GM19452 (cell line): ENCODE results near the gene COL23A1.
"Not testable (repeated sequence)": the region's sequence is repeated elsewhere in the genome, so short reads cannot be mapped to it uniquely, and the experiment has no call there.

Experiments
- ATAC-seq: cut with Tn5 transposase; IDR thresholded peaks from one replicate; pipeline ENCODE4 v1.9.1; 2021; ENCODE audit not compliant: unreplicated experiment

Gene COL23A1

DNA sequence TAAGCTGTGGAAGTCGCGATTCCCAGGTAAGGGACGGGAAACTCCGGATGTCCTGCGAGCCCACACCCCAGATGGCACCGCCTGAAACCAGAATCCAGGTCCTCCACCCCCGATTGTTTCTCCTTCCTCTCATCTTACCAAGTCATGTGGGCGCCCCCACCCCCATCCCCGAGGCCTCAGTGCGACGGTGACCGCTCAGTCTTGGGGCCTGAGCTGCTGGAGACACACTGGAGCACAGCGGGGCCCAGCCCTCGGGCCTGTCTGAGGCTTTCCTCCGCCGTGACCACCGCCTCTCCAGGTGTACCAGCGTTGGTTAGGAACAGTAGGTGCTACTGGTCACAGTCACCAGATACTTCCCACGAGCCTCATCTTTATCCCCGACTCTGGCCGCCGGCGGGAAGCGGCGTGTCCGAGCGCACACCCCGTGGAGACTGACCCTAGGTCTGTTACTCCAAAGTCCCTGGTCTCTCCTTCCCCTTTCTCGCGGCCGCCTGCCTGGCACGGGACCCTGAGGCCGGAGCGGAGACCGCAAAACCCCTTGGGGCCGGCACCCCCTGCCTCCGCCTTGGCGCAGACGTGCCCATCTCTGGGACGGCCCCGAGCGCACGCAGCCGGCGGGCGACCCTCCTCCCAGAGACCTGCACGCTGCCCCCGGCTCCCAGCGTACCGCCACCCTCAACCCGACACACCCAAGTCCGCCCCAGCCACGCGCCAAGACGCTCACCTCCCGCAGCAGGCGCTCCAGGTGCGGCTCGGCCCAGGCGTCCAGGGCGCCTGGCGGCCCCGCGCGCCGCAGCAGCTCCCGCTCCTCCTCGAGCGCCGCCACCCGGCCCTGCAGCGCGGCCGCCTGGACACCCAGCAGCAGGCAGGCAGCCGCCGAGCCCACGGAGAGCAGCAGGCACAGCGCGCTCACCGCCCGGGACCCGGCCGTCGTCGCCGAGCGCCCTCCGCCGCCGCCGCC, 733 bp downstream of the COL23A1 start:
- no peak for ATAC-seq

DNA sequence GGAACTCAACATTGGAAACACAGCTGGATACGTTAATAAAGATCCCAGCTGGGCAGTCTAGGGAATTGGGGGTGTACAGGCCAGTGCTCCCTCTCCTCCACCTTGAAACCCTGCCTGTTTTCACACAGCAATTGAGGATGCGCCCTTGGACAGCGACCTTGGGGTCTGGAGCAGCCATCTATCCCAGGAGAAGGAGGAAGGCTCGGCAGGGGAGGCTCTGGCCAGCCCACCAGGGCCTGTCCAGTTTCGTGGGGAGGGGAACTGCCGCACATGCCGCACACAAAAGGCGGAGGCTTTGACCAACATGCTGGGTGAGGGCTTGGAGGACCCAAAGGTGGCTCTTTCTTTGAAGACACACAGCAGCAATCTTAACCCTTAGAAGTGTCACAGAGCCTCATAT, 1.4 kb downstream of the COL23A1 start:
- ATAC-seq: no peak

DNA sequence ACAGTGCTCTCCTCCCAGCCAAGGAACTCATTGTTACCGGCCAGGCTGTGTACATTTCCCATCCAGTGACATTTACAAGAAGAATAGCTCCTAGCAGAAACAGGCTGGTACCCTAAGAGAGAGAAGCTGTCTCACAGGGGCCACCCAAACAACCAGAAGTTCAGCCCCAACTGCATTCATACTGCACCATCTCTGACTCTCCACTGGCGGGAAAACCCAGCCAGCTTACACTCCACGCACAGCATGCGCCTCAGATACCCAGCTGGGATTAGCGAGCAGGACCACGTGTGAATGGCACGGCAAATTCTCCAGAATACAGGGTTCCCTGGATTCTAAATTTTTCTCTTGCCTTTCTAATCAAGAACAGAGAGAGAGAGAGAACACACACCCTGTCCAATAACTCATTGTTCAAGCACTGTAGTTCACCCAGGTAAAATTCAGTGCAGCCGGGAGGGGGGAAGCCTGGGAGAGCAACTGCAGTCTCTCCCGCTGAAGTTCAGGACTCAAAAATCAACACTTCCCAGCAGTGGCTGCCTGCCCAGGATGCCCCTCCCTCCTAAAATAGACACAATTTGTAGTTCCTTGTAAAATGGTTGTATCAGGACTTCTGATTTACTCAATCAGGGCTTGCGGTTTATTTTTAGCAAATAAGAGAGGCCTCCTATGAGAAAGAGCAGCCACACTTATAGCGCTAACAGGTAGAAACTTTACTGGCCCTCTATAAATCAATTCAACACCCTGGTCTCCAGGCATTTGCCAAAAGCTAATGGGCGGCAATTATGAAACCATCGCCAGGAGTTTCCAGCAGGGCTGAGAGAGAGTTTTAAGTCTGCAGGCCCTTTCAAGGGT, 2.2 kb downstream of the COL23A1 start:
- no peak for ATAC-seq

DNA sequence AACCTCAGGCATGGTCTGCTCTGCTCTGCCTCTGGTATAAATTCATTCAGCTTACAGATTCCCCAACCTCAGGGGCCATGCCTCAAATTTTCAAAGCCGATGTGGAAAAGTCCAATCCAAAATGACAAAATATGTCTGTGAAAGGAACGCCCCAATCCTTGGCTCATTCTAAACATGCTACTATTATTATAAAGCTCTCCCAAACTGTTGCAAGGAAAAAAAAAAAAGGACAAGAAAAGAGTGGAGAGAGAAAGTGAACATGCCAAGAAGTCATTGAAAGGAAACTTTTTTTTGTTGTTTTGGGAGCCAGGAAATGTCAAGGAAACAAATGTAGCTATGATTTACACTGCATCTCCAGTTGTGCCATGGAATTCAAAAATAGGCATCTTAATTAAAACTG, 3.8 kb downstream of the COL23A1 start:
- ATAC-seq: no peak

DNA sequence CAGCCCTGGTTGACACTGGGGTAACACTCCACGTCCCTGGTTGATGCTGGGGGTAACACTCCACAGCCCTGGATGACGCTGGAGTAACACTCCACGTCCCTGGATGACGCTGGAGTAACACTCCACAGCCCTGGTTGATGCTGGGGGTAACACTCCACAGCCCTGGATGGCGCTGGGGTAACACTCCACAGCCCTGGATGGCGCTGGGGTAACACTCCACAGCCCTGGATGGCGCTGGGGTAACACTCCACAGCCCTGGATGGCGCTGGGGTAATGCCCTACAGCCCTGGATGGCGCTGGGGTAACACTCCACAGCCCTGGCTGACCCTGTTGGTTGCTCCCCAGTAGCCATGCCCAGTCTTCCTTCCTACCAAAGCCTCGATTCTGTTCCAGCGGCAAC, 4.8 kb downstream of the COL23A1 start:
- not testable (repeated sequence) for ATAC-seq

DNA sequence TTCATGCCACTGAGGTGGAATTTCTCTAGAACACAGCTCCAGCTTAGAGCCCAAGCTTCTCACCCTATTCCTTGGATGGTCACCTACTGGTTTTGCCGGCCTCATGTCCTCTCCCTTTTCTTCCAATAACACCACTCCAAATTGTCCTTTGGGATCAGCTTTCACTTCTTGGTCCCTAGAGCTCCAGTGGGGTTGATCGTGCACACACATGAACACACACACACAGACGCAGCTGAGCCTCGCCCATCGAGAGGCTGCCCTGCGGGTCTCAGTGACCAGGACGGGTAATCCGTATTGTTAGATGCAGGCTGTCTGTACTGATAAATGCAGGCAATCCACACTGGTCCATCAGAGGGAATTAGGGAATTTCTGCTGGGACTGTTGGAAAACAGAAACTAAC, 6.9 kb downstream of the COL23A1 start:
- no peak for ATAC-seq

DNA sequence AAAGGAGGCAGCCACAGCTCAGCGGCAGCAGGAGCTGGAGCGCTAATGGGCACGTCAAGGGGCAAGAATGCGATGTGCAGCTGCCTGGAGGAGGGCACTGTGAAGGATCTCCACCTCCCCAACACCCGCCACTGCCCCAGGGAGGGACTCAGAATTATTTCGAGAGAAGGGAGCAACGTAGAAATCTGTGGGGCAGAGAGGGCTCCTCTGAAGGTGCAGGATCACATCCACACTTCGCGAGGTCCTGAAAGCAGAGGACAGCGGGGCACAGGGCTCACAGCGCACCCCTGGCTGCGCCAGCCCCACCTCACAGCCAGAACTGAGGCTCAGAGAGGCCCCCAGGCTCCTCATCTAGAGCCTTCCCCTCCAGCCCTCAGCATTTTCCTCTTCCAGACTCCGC, 7.9 kb downstream of the COL23A1 start:
- no peak for ATAC-seq

DNA sequence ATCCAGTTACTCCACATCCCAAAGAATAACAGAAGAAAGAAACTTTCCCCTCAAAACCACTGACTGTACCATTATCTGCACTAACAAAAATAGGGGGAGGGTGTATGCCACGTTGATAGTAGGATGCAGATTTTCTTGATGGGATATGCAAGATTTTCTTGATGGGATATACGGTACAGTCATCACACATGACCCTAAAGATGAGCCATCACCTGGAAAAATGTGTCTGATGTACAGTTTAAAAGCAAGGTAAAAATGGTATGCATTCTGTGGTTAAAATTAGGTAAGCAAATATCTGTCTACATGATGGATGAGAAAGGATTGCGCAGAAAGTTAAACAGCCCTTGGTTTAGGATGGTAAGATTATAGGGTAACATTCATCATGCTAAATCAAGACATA, 8.6 kb downstream of the COL23A1 start:
- no peak for ATAC-seq

DNA sequence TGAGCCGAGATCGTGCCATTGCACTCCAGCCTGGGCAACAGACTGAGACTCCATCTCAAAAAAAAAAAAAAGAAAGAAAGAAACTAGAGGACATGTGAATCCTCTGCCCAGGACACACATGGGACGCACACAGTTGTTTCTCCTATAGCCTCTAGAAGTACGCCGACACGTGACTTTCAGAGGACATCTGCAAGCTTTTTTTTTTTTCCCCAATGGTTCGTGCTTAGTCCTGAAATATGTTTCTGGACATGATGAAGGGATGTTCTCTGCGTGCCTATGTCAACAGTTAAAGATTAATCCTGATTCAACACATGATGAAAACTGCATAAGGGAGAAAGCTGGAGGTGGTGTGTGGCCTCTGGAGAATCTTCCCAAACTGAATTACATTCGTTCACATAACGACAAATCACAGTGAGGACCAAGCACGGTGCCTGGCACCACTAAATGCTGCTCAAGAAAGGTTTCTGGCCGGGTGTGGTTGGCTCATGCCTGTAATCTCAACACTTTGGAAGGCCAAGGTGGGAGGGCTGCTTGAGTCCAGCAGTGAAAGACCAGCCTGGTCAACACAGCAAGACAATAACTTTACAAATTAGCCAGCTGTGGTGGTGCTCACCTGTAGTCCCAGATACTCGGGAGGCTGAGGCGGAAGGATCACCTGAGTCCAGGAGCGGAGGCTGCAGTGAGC, 9.8 kb downstream of the COL23A1 start:
- no peak for ATAC-seq

DNA sequence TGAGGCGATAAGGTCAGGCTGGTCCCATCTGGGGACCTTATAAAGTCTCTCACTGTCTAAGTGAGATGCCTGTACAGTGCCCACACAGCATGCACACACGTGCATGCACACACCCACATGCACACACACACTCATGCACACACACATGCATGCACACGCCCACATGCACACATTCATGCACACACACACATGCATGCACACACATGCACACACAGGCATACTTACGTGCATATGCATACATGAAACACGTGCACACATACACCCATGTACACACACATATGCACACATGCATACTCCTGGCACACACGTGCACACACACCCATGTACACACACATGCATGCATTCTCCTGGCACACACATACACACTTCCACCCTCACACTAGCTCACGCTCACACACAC, 12.2 kb downstream of the COL23A1 start:
- ATAC-seq: no peak

DNA sequence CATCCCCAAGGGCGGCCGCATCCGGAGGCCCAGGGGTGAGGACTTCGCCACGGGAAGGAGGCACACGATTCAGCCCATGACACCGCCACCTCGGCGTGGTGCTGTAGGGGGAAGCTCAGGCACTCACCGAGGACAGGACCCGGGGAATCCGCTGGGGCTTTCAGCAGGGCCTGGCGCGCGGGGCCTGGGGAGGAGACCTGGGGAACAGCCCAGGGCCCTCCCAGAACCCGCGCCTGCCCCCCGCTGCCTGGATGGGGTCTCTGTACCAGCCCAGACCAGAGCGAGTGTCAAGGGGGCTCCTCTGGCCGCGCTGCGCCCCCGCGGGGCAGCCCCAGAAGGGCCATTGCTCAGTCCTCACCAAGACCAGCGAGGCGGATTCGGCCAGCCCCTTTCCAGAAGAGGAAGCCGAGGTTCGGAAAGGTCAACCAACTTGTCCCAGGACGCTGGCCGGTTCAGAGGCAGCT, 12.8 kb downstream of the COL23A1 start:
- ATAC-seq: no peak

DNA sequence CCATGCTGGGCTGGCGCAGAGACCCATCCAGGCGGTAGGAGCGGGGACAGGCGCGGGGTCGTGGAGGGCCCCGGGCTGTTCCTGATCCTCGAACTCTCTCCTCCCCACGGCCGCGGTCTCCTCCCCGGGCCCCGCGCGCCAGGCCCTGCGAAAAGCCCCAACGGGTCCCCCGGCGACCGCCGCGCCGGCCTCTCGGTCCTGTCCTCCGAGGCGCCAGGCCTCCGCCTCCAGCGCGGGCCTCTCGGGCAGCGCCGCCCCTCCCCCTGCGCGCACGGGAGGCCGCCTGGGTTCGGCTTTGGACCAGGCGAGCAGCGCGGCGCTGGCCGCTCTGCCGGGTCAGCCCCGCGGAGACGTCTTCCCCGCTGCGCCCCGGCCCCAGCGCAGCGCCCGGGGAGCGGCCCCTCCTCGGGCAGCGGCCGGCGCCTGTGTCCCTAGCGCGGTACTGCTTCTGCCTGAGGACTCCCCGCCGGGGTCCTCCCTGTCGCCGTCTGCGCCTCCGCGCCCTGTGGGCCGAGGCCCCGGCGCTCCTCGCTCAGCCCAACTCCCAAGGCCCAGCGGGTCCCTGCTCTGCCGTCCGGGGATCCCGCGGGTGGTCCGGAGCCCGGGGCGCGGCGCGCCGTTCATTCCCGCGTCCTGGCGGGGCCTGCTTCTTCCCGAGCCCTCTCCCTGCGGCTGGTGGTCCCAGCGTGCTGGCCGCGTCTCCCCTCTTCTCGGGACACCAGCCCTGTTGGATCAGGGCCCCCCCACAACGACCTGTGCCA, 13.4 kb downstream of the COL23A1 start:
- ATAC-seq: no peak

DNA sequence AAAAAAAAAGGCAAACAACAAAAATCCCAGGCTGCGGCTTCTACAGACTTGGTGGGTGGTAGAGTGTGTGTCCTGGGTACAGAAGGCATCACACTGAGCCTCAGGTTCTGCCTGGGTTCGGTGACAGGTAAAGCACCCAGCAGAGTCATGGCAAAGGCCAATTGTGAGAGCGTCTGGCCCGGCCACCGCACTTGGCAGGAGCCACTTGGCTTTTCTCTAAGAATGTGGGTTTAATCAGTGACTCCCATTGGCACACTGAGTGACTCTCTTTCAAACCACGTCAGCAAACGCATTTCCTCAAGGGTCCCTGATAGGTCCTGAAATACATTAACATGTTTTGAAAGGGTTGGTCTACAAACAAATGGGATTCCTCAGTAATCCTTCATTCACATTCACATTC, 17.0 kb downstream of the COL23A1 start:
- no peak for ATAC-seq

DNA sequence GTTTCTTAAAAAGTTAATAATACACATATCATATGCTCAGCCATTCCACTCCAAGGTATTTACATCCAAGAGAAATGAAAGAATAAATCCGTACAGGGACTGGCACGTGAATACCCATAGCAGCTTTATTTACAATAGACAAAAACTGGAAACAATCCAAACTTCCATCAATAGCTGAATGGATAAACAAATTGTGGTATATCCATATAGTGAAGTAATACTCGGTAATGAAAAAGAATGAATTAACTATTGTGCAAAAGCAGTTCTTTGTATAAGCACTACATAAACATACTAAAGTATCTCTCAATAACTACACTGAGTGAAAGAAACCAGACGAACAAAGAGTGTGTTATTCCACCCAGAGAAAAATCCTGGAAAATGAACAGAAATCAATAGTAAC, 17.6 kb downstream of the COL23A1 start:
- no peak for ATAC-seq

DNA sequence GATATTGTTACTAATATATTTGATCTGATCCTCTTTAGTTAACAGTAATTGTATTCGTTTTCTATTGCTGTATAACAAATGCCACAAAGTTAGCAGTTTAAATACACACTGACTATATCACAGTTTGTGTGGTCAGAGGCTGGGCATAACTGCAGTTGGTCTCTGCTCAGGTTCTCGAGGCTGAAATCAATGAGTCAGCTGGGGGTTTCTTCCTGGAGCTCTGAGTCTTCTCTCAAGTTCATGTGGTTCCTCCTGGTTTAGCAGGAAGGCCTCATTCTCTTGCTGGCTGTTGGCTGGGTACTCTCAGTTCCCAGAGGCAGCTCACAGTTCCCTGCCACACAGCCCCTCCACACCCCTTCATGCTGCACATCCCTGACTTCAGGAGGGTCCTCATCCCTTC, 20.7 kb downstream of the COL23A1 start:
- no peak for ATAC-seq

DNA sequence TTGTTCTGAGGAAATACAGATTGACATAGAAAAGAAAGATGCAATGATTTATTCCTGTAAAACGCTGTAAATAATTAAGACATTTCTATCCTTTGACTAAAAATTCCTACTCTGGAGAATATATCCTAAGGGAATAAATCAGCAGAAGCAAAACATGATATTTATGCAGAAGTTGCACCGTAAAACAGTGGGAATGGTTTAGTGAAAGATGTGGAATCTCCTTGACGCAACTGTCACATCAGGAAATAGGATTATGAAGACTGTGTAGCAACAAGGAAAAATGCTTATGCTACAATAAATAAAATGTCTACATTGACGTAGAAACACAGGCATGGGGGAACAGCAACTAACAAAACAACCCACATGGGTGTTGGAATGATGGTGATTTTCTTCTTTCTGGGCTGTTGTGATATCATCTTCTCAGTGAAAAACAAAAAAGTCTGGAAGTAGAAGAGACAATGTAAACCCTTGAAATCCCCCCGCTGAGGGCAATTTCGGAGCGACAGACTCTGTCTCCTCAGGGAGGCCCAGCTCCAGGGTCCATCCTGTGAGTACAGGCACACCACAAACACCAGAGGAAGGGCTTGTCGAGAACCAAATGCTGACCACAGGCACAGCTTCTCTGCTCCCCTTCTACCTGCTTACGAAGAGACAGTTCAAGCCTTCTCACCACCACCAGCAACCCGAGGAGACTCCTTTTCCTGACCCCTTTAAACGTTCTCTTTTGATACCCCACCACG, 25.2 kb downstream of the COL23A1 start:
- ATAC-seq: no peak

DNA sequence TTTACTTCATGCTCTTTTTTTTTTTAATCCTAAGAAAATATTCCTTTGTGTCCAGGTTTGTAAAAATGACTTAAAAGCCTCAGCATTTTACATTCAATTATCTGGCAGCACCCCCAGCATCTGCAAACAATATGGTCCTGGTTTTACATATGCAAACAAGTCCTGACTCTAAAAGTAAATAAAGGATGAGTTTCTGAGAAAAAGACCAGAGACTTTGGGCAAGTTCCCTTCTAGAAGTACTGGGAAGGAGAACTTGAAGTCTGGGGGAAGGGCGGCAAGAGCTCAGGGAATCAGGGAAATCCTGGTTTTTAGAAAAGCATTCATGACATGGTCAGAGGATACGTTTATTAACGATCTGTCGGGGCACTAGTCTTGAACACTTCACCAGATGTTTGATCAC, 25.8 kb downstream of the COL23A1 start:
- no peak for ATAC-seq

DNA sequence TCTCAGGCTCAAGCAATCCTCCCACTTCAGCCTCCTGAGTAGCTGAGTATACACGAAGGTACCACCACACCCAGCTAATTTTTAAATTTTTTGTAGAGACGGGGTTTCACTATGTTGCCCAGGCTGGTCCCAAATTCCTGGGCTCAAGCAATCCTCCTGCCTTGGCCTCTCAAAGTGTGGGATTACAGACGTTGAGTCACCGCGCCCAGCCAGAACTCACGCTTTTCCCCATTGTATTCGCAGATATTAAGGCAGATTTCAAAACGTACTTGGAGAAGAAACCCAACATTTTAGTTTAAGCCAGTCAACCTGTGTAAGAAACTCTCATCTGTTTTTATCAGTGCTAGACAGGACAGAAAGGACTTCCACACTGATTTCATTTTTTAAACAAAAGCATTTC, 26.6 kb downstream of the COL23A1 start:
- no peak for ATAC-seq

DNA sequence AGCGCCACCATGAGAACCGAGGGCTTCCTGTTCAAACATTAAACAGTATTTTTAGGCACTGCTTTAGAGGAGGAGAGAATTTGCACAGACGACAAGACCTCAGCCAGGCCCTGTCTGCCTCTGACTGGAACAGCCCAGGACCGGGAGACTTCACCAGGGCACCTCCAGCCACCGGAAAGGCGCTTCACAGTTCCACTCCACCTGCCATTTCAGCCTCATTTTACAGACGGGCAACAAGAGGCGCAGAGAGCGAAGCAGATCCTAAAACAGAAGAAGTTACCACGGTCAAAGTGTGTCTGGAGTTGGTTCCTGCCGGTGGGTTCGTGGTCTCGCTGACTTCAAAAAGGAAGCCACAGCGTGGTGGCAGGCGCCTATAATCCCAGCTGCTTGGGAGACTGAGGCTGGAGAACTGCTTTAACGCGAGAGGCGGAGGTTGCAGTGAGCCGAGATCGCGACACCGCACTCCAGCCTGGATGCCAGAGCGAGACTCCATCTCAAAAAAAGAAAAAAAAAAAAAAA, 28.4 kb downstream of the COL23A1 start:
- ATAC-seq: no peak

DNA sequence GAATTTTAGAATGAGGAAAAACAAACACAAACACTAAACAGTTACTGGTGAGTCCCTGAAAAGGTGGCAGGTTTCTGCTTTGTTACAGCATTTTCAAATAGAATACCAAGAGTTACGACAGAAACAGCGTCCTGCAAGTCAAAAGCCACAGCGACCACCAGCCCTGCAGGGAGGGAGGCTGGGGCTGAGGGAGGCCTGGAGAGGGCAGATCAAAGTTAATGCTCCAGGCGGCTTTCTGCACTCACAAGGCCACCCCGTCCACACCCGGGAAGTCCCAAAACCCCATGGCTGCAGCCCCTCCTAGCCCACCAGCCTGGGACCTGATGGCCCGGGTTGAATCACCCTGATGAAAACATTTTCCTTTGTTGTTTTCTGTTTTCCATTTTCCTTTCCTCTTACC, 29.3 kb downstream of the COL23A1 start:
- no peak for ATAC-seq
